Glomerular visceral epithelial cell (primary cell): Measurements from ENCODE around the gene FARP2.

ENCODE experiments used
- DNase-seq: peaks from one replicate; pipeline ENCODE4 v3.0.0-alpha.2; 2016; ENCODE audit errors: extremely low spot score

Gene FARP2

GRCh38 chr2:241456546-241456945 lies 100.5 kb downstream of the FARP2 start:
- no peak for DNase-seq

- no peak for DNase-seq
These were observed 102.6 kb downstream of the FARP2 start for GRCh38 chr2:241458687-241459086.

GRCh38 chr2:241459520-241459919 lies 103.4 kb downstream of the FARP2 start:
- DNase-seq: no peak

GRCh38 chr2:241460631-241461030 lies 104.5 kb downstream of the FARP2 start:
- no peak for DNase-seq

GRCh38 chr2:241461693-241462677 lies 105.9 kb downstream of the FARP2 start:
- no peak for DNase-seq

- no peak for DNase-seq
These were observed 107.4 kb downstream of the FARP2 start for GRCh38 chr2:241463276-241464135.

- no peak for DNase-seq
These were observed 109.5 kb downstream of the FARP2 start for GRCh38 chr2:241465543-241465942.

GRCh38 chr2:241466230-241466629 lies 110.1 kb downstream of the FARP2 start:
- no peak for DNase-seq

- DNase-seq: no peak
These were observed 111.8 kb downstream of the FARP2 start for GRCh38 chr2:241467777-241468475.

- no peak for DNase-seq
These were observed 112.3 kb downstream of the FARP2 start for GRCh38 chr2:241468476-241468781.

- no peak for DNase-seq
These were observed 113.7 kb downstream of the FARP2 start for GRCh38 chr2:241469746-241470145.

- DNase-seq: no peak
These were observed 117.3 kb downstream of the FARP2 start for GRCh38 chr2:241473399-241473798.

- no peak for DNase-seq
These were observed 119.2 kb downstream of the FARP2 start for GRCh38 chr2:241475267-241475666.

- no peak for DNase-seq
These were observed 122.1 kb downstream of the FARP2 start for GRCh38 chr2:241478166-241478565.

GRCh38 chr2:241479026-241479898 lies 123.2 kb downstream of the FARP2 start:
- no peak for DNase-seq

GRCh38 chr2:241481687-241482086 lies 125.6 kb downstream of the FARP2 start:
- DNase-seq: no peak

- DNase-seq: no peak
These were observed 126.3 kb downstream of the FARP2 start for GRCh38 chr2:241482126-241482955.

GRCh38 chr2:241483305-241483704 lies 127.2 kb downstream of the FARP2 start:
- DNase-seq: no peak

- DNase-seq: no peak
These were observed 129.3 kb downstream of the FARP2 start for GRCh38 chr2:241485172-241485911.

GRCh38 chr2:241489088-241489487 lies 133.0 kb downstream of the FARP2 start:
- DNase-seq: no peak
